Measurements from ENCODE around the gene SLAMF6.
"Not testable (repeated sequence)": the region's sequence is repeated elsewhere in the genome, so short reads cannot be mapped to it uniquely, and the experiment has no call there.

The SLAMF6 gene

GRCh38 chr1:160504651-160505050 is 18.4 kb downstream of the SLAMF6 start:
- DNase-seq (ENCODE audit: low spot score), result no peak

GRCh38 chr1:160503087-160503486 is 20.0 kb downstream of the SLAMF6 start:
- DNase-seq (ENCODE audit: low spot score), result no peak

- no peak for DNase-seq (ENCODE audit: low spot score)
These were observed 22.6 kb downstream of the SLAMF6 start for GRCh38 chr1:160500321-160500990.

- DNase-seq (ENCODE audit: low spot score), result no peak
These were observed 23.4 kb downstream of the SLAMF6 start for GRCh38 chr1:160499631-160500030.

- not testable (repeated sequence) for DNase-seq (ENCODE audit: low spot score)
These were observed 24.6 kb downstream of the SLAMF6 start for GRCh38 chr1:160498301-160499065.

- no peak for DNase-seq (ENCODE audit: low spot score)
These were observed 26.7 kb downstream of the SLAMF6 start for GRCh38 chr1:160496334-160496733.

- no peak for DNase-seq (ENCODE audit: low spot score)
These were observed 28.4 kb downstream of the SLAMF6 start for GRCh38 chr1:160494620-160495019.

GRCh38 chr1:160492617-160493016 is 30.4 kb downstream of the SLAMF6 start:
- DNase-seq (ENCODE audit: low spot score), result no peak

GRCh38 chr1:160491981-160492380 is 31.1 kb downstream of the SLAMF6 start:
- DNase-seq (ENCODE audit: low spot score), result no peak

- DNase-seq (ENCODE audit: low spot score), result no peak
These were observed 32.0 kb downstream of the SLAMF6 start for GRCh38 chr1:160491017-160491416.

GRCh38 chr1:160489513-160490261 is 33.4 kb downstream of the SLAMF6 start:
- DNase-seq (ENCODE audit: low spot score), result no peak

- DNase-seq (ENCODE audit: low spot score), result no peak
These were observed 34.6 kb downstream of the SLAMF6 start for GRCh38 chr1:160488347-160489058.

GRCh38 chr1:160486453-160486852 is 36.6 kb downstream of the SLAMF6 start:
- DNase-seq (ENCODE audit: low spot score), result no peak

GRCh38 chr1:160483505-160484185 is 39.4 kb downstream of the SLAMF6 start:
- DNase-seq (ENCODE audit: low spot score), result no peak

- no peak for DNase-seq (ENCODE audit: low spot score)
These were observed 41.0 kb downstream of the SLAMF6 start for GRCh38 chr1:160481979-160482596.

- not testable (repeated sequence) for DNase-seq (ENCODE audit: low spot score)
These were observed 42.3 kb downstream of the SLAMF6 start for GRCh38 chr1:160480781-160481180.

GRCh38 chr1:160479091-160479490 is 44.0 kb downstream of the SLAMF6 start:
- DNase-seq (ENCODE audit: low spot score), result not testable (repeated sequence)

- DNase-seq (ENCODE audit: low spot score), result no peak
These were observed 48.4 kb downstream of the SLAMF6 start for GRCh38 chr1:160474392-160475242.

- no peak for DNase-seq (ENCODE audit: low spot score)
These were observed 50.9 kb downstream of the SLAMF6 start for GRCh38 chr1:160472112-160472511.

GRCh38 chr1:160471253-160471652 is 51.8 kb downstream of the SLAMF6 start:
- DNase-seq (ENCODE audit: low spot score), result no peak
